HG03469 (cell line): ENCODE results near the gene SMAD7.
"Not testable (repeated sequence)": the region's sequence is repeated elsewhere in the genome, so short reads cannot be mapped to it uniquely, and the experiment has no call there.

Experiments
- ATAC-seq: cut with Tn5 transposase; IDR thresholded peaks from one replicate; pipeline ENCODE4 v1.9.1; 2021; ENCODE audit warnings: mild to moderate bottlenecking, moderate library complexity, moderate number of reproducible peaks; ENCODE audit not compliant: unreplicated experiment

Gene SMAD7

DNA sequence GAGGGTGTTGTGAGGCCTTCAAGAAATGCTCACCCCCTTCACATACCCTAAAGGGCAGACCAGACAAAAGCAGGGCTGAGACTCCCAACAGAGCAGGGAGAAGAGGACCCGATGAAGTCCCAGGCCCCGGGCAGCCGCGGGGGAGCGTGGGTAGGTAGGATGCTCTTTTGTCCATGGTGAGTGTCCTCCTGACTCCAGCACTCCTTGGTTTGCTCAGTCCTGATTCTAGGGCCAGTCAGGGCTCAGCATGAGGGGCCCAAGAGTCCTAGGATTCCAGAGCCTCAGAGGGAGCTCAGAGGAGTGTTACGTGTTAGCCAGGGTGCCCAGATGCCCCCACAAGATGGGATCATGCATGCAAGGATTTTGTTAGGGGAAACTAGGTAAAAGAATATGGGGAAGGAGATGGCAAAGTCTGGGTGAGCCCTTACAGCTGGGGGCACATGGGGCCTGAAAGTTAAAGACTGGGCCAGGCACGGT lies 64.8 kb downstream of the SMAD7 start:
- ATAC-seq: no peak

- no peak for ATAC-seq
Observed at GRCh38 chr18:48885266-48885923, 65.4 kb downstream of the SMAD7 start.

- no peak for ATAC-seq
Observed at GRCh38 chr18:48884771-48885170, 66.0 kb downstream of the SMAD7 start.

- ATAC-seq: no peak
Observed at GRCh38 chr18:48884306-48884705, 66.5 kb downstream of the SMAD7 start.

- ATAC-seq: no peak
Observed at GRCh38 chr18:48882379-48882778, 68.4 kb downstream of the SMAD7 start.

DNA sequence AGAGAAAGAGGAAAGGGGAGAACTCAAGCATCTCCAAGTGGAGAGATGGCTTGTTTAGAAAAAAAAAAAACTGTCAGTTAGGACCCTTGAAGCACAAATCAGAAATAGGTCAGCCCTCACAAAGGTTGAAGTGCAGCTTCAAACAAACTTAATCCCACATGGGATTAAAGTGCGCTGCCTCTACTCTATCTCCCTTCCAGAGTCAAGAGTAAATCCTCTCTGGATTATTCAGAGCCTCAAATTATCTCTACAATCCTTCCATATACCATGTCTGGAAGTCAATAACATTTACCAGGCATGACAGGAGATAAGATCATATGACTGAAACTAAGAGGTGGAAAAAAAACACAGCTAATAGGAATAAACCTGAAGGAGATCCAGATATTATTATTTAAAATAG lies 69.8 kb downstream of the SMAD7 start:
- ATAC-seq: no peak

- no peak for ATAC-seq
Observed at GRCh38 chr18:48879008-48879431, 71.7 kb downstream of the SMAD7 start.

GRCh38 chr18:48878471-48878870 lies 72.3 kb downstream of the SMAD7 start:
- ATAC-seq: no peak

DNA sequence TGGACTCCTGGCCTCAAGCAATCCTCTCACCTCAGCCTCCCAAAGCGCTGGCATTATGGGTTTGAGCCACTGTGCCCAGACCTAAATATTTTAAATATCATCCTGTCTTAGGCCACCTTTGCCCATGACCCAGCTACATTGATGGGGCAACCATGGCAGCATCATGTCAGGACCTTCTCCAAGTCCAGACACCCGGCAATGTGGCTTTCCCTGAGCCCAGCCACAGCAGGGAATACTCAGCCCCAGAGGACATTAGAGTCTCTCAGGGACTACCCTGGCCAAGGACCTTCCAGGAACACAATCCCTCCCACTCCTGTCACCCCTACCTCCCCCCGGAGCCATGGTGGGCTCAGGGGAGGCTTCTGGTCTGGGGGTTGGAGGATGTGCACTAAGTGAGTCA lies 72.8 kb downstream of the SMAD7 start:
- ATAC-seq: no peak

DNA sequence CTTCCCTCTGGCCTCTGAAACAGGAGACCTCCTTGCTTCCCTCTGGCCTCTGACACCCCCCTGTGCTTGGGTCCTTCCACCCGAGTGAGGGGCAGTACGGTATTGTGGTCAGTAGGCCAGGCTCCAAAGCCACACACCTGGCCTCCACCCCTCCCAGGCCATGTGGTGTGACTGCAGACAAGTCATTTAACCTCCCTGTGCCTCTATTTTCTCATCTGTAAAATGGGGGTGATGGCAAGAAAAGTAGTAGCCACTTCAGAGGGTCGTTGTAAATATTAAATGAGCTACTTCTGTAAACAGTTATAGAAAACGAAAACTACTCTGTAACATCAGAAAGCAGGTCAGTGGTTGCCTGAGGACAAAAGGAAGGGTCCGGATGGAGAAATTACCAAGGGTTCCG lies 74.2 kb downstream of the SMAD7 start:
- ATAC-seq: no peak

- ATAC-seq: no peak
Observed at GRCh38 chr18:48875942-48876511, 74.7 kb downstream of the SMAD7 start.

- ATAC-seq: no peak
Observed at GRCh38 chr18:48875314-48875941, 75.3 kb downstream of the SMAD7 start.

DNA sequence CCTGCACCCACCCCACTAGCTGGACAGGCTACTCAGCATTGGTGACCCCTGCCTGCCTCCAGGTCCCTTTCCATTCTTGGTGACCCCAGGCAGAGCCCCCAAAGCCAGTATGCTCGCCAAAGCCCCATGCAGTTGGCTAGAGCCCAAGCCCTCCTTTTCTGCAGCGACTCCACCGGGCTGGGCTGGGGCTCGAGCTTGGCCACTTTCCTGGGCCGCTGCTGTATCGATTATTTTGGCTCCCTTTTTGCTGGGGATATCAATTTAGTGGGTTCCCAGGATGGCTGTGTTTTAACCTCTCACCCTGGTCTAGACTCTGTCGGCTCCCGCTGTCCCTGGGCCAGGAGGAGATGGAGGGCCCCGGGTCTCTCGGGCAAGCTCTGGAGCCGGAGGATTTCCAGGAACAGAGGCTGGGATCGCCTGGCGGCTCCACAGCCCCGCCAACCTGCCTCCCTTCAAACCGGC lies 76.0 kb downstream of the SMAD7 start:
- no peak for ATAC-seq

DNA sequence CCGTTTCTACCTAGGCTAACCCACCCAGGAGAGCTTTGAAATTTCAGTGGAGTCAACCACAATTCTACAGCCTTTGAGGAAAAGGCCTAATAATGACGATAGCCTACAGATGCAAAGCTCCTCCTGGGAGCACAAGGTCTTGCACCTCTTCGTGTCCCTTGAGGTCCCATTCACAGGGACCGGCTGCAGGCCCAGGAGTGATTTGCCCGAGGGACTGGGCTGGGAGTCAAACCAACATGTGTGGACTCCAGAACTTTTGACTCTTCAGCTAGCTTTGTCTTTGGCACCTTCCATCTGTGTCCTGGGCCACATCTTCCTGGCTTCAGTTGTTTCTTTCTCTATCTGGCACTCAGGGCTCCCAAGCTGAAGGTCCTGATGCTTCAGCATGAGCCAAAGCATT lies 76.5 kb downstream of the SMAD7 start:
- ATAC-seq: no peak

DNA sequence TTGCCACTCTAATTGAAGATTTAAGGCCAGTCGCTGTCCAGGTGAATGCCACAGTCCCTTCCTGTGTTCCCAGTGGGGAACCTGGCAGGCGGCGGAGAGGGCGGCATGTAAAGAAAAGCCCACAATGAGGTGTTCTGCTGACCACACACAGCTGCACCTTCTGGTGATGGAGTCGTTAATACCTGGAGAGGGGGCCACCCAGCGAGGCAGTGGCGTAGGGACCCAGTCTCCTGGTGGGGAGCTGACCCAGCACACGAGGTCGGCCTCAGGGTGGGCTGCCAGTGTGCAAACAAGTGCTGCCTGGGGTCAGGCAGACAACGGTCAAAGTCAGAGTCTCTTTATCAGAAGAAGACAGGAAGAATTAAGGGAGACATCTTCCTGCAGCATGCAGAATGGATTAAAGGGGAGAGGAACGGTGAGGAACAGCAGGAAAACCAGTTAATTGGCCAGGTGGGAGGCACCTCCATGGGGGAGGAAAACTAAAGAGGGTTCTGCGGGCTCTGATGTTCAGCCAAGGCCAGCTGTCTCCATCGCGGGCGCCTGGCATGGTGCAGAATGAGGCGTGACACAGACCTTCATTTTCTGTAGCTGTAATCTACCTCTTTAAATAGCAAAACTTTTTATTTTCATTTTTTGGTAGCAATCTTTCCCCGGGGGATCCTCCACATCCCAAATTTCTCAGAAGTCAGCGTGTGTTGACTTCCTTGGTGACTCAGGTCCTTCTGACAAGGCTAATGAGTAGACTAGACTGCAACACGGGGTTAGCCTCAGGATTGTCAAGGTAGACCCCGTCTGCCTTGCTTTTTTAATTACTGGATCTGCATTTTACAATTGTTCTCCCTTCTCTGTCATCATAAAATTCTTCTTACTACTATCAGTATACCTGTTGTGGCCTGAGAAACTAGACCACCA lies 78.3 kb downstream of the SMAD7 start:
- ATAC-seq: no peak

GRCh38 chr18:48871391-48872166 lies 79.2 kb downstream of the SMAD7 start:
- ATAC-seq: no peak

DNA sequence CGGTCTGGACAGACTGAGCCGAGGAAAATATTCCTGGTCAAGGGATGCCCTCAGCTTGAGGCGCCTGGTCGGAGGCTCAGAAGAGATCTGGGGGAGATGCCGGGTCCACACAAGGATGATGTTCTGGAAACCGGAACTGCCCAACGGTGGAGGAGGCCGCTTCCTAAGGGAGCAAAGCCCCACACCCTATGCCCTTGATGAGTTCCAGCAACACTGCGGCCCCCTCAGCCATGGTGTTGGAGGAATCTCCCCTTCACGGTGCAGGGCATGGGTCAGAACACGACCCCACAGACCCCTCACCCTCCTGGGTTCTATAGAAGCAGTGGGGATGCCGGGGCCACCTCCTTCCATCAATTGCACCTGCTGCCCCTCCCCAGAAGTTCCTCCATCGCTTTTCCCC lies 79.8 kb downstream of the SMAD7 start:
- ATAC-seq: not testable (repeated sequence)
